Loucy (cell line): ENCODE data around the gene ATP7B.

ENCODE experiments used
- EZH2phosphoT487 ChIP-seq: fragments of 200-600 bp; IDR thresholded peaks from 2 replicates; pipeline ENCODE4 v1.6.1; 2018; ENCODE audit warnings: antibody characterized with exemption, mild to moderate bottlenecking, moderate library complexity, borderline replicate concordance
- TF ChIP-seq, protein P1 (sequence below): fragments of 200-600 bp; sonication (generic); conservative IDR thresholded peaks from 2 replicates; pipeline ENCODE4 v1.5.1; 2014; ENCODE audit warnings: mild to moderate bottlenecking, antibody characterized with exemption, low read length

DNA sequence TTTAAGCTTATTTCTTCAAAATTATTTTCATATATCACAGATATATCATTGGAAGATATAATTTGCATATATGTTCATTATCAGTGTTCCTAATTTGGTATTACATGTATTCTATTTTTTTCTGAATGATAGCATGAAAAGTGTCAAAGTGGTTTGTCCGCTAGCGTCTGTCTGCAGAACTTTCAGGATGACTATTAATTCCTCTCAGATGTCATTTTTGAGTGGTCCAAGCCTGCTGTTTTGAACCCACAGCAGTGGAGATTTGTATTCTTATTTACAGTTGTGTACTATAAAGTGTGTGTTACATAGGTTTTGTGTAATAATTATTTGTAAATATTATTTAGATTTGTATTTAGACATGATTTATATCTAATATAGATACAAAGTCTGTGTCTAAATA, 21.8 kb upstream of the ATP7B start:
- TF ChIP-seq EZH2phosphoT487: no peak
- TF ChIP-seq, protein P1, sequence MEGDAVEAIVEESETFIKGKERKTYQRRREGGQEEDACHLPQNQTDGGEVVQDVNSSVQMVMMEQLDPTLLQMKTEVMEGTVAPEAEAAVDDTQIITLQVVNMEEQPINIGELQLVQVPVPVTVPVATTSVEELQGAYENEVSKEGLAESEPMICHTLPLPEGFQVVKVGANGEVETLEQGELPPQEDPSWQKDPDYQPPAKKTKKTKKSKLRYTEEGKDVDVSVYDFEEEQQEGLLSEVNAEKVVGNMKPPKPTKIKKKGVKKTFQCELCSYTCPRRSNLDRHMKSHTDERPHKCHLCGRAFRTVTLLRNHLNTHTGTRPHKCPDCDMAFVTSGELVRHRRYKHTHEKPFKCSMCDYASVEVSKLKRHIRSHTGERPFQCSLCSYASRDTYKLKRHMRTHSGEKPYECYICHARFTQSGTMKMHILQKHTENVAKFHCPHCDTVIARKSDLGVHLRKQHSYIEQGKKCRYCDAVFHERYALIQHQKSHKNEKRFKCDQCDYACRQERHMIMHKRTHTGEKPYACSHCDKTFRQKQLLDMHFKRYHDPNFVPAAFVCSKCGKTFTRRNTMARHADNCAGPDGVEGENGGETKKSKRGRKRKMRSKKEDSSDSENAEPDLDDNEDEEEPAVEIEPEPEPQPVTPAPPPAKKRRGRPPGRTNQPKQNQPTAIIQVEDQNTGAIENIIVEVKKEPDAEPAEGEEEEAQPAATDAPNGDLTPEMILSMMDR: no peak
